Tibial nerve (tissue), 4 donors: ENCODE results near the gene DHRS13.
"Not testable (repeated sequence)": the region's sequence is repeated elsewhere in the genome, so short reads cannot be mapped to it uniquely, and the experiment has no call there.

Source experiments
- EP300 ChIP-seq, 2 donors: sonication (generic); formaldehyde crosslinking; IDR thresholded peaks; one replicate each; pipeline ENCODE4 v1.6.1; 2017; ENCODE audit warnings: antibody characterized with exemption in 2 of 2, mild to moderate bottlenecking in 1 of 2
- POLR2A ChIP-seq, 2 donors: fragments of 450-650 bp; IDR thresholded peaks; one replicate each; pipeline ENCODE4 v1.6.1; 2017; ENCODE audit warnings: antibody characterized with exemption in 2 of 2, mild to moderate bottlenecking in 2 of 2, moderate library complexity in 2 of 2
- TF ChIP-seq, protein P1 (sequence below), 5 experiments: fragments of 200-600 bp in 3 of 5; fragments of 450-650 bp in 2 of 5; sonication (generic) in 3 of 5; IDR thresholded peaks; one replicate each; pipeline ENCODE4 v1.5.1; 2016 to 2019; ENCODE audit warnings: antibody characterized with exemption in 5 of 5, mild to moderate bottlenecking in 3 of 5, moderate library complexity in 2 of 5

DNA sequence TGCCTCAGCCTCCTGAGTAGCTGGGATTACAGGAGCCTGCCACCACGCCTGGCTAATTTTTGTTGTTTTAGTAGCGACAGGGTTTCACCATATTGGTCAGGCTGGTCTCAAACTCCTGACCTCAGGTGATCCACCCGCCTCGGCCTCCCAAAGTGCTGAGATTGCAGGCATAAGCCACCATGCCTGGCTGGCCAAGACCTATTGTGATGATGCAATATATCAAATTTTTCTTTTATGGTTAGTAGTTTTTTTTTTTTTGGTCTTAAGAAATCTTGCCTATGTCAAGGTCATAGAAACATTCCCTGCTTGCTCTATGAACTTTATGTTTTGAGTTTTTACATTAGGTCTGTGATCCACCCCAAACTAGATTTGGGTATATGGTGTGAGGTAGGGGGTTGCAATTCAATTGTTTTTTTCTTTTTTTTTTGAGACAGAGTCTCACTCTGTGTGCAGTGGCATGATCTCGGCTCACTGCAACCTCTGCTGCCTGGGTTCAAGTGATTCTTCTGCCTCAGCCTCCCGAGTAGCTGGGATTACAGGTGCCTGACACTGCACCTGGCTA, 25.6 kb downstream of the DHRS13 start:
- TF ChIP-seq, protein P1, sequence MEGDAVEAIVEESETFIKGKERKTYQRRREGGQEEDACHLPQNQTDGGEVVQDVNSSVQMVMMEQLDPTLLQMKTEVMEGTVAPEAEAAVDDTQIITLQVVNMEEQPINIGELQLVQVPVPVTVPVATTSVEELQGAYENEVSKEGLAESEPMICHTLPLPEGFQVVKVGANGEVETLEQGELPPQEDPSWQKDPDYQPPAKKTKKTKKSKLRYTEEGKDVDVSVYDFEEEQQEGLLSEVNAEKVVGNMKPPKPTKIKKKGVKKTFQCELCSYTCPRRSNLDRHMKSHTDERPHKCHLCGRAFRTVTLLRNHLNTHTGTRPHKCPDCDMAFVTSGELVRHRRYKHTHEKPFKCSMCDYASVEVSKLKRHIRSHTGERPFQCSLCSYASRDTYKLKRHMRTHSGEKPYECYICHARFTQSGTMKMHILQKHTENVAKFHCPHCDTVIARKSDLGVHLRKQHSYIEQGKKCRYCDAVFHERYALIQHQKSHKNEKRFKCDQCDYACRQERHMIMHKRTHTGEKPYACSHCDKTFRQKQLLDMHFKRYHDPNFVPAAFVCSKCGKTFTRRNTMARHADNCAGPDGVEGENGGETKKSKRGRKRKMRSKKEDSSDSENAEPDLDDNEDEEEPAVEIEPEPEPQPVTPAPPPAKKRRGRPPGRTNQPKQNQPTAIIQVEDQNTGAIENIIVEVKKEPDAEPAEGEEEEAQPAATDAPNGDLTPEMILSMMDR (IDR thresholded peaks at IDR 0.05) = not testable (repeated sequence)
- not testable (repeated sequence) for TF ChIP-seq POLR2A, EP300 (IDR thresholded peaks at IDR 0.05)
